AG20443 (cell line): ENCODE measurements around the gene CLTCL1.
"Not testable (repeated sequence)": the region's sequence is repeated elsewhere in the genome, so short reads cannot be mapped to it uniquely, and the experiment has no call there.

Experiments
- DNase-seq: peaks from one replicate; pipeline ENCODE4 v3.0.0; 2012; ENCODE audit warnings: low spot score, mixed read lengths

Gene CLTCL1

GRCh38 chr22:19216579-19216978, 74.9 kb downstream of the CLTCL1 start:
- DNase-seq: no peak

DNA sequence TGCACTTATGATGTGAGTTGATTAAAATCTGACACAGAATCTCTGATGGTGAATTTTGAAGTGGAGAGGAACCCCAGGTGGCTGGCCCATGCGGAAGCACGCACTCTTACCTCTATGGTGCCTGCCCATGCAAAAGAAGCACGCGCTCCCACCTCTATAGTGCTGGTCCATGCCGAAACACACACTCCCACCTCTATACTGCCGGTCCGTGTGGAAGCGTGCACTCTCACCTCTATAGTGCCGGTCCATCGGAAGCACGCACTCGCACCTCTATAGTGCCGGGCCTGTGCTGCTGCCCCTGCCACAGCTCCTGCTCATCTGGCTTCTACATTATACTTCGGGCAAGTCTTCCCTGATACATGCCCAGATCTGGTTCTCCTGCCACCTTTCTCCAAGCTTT, 76.2 kb downstream of the CLTCL1 start:
- DNase-seq: no peak

DNA sequence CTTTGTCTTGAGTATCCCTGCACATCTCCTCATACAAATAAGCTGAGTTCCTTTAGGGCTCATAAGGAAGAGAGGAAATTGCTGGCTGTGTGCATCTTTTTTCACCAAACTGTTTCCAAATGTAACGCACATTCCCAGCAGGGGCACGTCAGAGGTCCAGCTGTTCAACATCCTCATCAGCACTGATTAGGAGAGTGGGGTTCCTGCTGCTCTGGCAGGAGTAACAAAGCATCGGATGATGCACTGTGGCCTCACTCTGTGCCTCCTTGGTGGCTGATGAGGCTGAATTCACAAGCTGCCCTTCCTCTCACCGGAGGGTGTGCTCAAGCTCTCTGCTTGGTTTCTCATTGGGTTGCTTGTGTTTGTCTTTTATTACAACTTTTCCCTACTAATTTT, 77.4 kb downstream of the CLTCL1 start:
- no peak for DNase-seq

DNA sequence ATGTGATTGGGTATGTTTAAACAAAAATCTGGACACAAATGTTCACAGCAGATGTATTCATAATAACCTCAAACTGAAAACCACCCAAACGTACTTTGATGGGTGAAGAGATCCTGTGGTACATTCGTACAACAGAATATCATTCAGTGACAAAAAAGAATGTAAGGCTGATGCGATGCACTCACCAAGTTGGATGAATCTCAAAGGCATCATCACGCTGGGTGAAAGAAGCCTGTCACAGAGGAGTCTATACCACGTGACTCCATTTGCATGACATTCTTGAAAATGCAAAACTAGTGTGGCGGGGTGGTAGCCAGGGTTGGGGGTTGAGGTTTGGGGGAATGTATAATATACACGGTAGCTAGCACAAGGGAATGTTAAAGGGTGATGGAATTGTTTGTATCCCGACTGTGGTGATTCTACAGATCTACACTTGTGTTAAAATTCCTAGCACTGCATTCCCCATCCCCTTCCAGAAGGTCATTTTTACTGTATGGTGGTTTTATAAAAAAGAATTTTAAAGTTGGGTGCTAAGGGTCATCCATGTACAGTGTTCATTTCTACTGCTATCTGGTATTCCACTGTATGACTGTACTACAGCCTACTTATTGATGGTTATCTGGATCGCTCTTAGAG, 78.0 kb downstream of the CLTCL1 start:
- DNase-seq: no peak

DNA sequence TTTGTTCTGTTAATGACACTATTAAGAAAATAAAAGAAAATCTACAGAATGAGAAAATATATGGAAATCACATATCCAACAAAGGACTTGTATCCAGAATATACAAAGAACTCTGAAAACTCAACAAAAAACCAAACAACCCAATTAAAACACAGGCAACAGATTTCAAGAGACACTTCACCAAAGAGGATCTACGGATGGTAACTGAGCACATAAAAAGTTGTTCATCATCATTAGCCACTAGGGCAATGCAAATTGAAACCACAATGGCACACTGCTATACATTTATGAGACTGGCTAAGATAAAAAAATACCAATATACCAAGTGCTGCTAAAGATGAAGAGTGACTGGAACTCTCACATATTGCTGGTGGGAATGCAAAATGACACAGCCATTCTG, 78.5 kb downstream of the CLTCL1 start:
- no peak for DNase-seq

- DNase-seq: no peak
Measured at GRCh38 chr22:19212302-19212870, 79.1 kb downstream of the CLTCL1 start.

GRCh38 chr22:19210188-19210587, 81.3 kb downstream of the CLTCL1 start:
- no peak for DNase-seq

GRCh38 chr22:19208287-19208847, 83.2 kb downstream of the CLTCL1 start:
- no peak for DNase-seq

DNA sequence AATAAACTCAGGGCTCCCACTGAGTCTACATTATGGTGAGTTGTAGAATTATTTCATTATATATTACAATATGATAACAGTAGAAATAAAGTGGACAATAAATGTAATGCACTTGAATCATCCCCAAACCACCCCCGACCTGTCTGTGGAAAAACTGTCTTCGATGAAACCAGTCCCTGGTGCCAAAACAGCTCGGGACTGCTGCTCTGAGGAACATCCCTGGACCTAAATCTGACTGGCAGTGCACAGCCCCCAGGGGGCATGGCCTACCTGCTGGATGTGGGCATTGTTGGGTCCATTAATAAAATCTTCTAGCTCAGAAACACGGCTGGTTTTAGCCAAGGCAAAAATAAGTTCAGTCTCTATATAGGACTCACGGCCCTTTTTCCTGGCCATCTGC, 83.6 kb downstream of the CLTCL1 start:
- no peak for DNase-seq

DNA sequence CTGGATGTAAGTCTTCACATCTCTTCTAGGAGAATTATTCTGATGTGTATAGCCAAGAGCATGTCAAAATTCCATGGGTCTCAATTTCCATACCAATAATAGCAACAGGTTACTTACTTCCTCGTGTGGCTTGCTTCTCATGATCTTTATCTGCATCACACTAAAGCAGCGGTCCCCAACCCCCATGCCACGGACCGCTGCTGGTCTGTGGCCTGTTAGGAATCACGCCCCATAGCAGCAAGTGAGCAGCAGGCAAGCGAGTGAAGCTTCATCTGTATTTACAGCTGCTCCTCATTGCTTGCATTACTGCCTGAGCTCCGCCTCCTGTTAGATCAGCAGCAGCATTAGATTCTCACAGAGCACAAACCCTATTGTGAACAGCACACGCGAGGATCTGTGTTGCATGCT, 84.1 kb downstream of the CLTCL1 start:
- DNase-seq: no peak

GRCh38 chr22:19206287-19206686, 85.2 kb downstream of the CLTCL1 start:
- DNase-seq: no peak

- no peak for DNase-seq
Measured at GRCh38 chr22:19204640-19205039, 86.9 kb downstream of the CLTCL1 start.

GRCh38 chr22:19203834-19204233, 87.7 kb downstream of the CLTCL1 start:
- no peak for DNase-seq

DNA sequence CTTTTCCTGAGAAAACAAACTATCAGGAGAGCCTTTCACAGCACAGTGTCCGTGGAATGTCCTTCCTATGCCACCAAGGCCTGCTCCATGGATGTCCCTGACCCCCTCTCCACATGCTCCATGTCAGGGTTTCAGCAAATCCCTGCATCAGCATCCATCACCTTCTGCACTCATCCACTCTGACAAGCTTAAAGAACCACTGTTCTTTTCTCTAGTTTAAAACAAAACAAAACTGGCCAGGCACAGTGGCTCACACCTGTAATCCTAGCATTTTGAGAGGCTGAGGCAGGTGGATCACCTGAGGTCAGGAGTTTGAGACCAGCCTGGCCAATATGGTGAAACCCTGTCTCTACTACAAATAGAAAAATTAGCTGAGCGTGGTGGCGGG, 88.7 kb downstream of the CLTCL1 start:
- DNase-seq: not testable (repeated sequence)

- no peak for DNase-seq
Measured at GRCh38 chr22:19201869-19202798, 89.4 kb downstream of the CLTCL1 start.

DNA sequence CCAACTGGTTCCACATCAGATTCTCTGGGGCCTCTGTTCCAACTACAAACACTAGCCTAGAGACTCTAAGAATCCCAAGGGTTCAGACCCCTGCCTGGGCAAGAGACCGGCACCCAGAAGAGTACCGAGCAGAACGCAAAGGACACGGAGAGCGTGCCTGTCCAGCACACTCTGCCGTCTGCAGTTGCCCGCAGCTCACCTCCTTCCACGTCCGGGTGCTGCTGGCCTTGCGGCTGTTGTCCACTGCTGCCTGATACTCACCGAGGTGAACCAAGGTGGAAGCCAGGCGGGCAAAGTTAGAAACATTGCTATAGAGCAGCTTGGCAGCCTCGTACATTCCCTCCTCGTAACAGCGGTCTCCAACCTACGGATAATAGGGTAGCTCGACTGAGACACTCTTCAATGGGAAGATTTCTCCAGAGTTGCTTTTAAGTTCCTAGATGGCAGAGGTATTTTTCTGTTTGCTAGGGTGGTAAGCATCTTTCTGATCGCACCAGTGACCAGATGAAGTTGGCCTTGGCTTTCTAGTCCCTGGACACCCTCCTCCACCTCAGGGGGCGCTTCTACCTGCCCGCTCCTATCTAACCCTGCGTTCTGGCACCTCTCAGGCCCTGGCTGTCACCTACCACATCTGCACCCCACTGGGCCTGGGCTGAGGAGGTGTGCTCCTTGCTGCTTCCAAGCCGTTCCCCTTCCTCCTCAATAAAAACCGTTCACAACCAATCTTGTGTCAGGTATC, 90.2 kb downstream of the CLTCL1 start:
- DNase-seq: no peak

DNA sequence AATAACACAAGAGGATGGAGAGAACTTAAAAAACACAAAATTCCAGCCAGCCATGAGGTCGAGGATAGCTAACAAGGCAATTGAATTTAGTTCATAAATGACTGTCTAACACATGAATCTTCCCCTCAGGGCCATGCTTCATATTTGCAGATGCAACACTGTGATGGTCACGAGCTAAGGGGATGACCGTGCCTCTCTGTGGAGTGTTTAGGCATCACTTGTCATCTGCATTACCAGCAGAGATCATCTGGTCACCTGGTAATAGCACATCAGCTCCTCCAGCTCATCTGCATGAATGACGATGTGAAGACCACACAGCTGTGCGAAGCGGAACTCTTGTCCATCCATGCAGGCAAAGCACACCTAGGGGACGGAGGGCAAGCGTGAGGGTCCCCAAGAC, 92.0 kb downstream of the CLTCL1 start:
- DNase-seq: no peak

DNA sequence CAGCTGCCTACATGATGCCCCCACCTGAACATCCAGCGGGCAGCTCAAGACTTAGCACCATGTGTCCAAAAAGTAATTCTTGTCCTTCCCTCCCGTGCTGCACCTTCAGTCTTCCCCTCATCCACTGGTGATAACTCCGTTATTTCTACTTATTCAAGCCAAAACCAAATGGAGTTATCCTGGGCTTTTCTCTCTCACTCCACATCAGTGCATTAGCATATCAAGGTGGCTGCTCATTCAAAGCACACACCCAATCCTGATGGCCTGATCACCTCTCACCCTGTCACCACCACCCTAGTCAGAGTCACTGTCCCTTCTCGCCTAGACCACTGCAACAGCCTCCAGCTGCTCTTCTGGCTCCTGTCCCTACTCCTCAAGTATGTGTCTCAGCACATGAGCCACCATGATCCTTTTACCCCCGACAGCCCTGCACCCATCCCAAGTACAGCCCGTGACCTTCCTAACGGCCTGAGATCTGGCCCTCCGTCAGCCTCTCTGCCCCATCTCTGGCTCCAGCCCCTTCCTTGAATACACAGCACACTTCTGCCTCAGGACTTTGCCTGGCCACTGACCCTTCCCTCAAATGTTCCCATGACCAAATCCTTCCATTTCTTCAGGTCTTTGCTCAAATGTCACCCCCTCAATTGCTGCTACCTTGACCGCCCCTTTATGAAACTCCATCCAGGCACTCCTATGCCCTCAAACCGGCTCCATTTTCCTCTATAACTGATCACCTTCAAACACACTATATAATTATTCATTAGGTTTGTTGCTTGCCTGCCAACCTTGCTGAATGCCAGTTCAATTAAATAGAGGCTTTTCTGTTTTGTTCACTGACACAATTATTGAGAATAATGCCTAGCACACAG, 93.3 kb downstream of the CLTCL1 start:
- no peak for DNase-seq

DNA sequence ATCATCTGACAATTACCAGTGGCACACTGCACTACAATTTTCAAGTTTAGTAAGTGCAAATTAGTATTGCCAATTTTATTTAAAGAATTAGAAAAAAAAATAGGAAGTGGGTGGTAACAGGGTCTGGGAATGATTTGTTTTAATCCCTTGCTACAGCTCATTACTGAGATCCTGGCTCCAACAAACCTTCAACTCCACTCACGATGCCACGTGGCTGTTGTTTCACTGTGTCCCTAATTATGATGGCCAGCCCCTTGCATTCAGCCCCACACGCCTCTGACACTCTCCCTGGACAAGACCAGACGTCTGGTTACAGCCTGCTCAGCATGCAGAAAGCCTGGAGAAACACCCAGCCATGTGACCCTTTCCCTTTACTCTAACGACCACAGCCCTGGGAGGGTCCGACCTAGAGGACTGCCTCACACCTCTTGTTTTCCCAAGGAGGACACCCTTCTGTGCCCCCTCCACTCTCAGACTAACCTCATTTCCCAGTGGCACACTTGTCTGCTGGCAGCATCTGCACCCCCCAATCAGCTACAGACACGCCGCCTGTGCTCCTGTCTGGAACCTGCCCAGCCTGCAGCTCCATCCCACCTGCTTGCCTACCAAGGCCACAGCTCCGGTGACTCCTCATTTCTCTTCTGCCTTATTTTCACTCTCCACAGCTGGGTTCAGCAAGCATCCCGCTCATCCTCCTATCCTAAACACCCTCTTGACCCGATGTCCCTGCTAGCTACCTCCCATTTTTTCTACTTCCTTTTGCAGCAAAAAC, 94.5 kb downstream of the CLTCL1 start:
- DNase-seq: no peak
